ENCODE results near the gene RPLP2. TPM values are rescaled to one million over a fixed set of nuclear protein-coding genes. Genes with fewer than 3 reads are reported as not detected.

RPLP2 gene
- total RNA-seq, 1 experiment from 2014 or later = 774 TPM

DNA sequence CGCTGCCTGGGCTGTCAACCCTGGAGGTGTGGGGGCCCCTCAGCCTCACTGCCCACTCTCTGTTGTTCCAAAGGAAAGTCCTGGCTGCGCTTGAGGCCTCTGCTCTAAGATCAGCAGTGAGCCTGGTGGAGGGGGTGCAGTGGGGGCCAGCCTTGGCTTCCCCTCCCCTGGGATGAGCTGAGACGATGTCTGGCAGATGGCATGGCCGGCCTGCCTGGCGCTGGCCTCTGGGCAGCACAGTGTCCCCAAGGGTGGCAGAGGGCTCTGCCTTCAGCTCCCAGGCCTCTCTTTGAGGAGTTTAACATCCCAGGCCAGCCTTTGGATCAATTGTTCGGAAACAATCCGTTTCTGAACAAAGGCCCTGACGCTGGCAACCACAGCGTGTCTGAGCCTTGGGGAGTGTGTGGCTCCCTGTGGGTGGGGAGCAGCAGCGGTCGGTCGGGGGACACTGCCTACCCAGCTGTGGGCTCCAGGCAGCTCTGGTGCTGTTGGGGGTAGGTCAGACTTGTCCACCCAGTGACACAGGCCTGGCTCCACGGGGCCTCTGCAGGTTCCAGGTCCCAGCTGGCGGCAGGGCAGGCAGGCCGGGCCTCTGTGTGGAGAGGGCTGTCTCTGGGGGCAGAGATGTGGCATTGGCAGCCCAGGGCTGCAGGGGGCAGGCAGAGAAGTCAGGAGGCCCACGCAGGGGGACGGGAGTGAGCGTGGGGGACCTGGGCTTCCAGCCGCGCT lies 45.0 kb downstream of the RPLP2 start:
- H3K4me2 ChIP-seq (ENCODE audit: low read depth, low read length, poor library complexity, severe bottlenecking) = no peak overlapping the region
- no peak overlapping the region for H3K9ac ChIP-seq (ENCODE audit: low read length)
- H3K4me3 ChIP-seq (ENCODE audit: low read length) = no peak overlapping the region
- H4K20me1 ChIP-seq (ENCODE audit: insufficient read depth, low read depth, low read length) = no peaks in the 10 kb centered on the region
- H3K9me3 ChIP-seq (ENCODE audit: low read length) = no peaks in the 10 kb centered on the region
- peaks cover 10% of the 10 kb centered on the region for H3K4me1 ChIP-seq (ENCODE audit: low read length)
- H3K27ac ChIP-seq (ENCODE audit: low read length) = no peak overlapping the region
- no peak overlapping the region for H2AFZ ChIP-seq (ENCODE audit: low read length)
- no peaks in the 10 kb centered on the region for H3K79me2 ChIP-seq (ENCODE audit: low read length)
- H3K9me2 ChIP-seq (replicated peaks; ENCODE audit: insufficient read depth, low read length) = no peaks in the 10 kb centered on the region
- H3K27me3 ChIP-seq (ENCODE audit: low read length) = no peaks in the 10 kb centered on the region
- no peaks in the 10 kb centered on the region for H3K36me3 ChIP-seq (ENCODE audit: insufficient read depth, low read length)
- DNase-seq = no peak

DNA sequence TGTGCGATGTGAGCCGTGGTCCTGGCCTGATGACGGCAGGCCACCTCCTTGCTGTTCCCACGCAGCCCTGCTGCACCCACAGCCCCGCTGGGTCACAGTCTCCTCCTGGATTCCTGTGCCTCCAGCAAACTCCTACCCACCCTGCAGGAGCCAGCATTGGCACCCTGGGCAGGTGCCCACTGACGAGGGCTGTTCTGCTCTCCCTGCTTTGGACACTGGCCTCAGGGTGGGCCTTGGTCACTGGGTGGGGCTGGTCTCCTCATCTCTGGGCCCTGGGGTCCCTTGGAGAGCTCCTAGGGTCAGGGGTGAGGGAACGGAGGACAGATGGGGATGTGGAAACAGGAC lies 45.5 kb downstream of the RPLP2 start:
- Histone ChIP-seq H3K27me3 (ENCODE audit: low read length) (no peaks in the 10 kb centered on the region), H3K4me1 (ENCODE audit: low read length) (peaks cover 10% of the 10 kb centered on the region), H3K27ac (ENCODE audit: low read length) (no peak overlapping the region), H2AFZ (ENCODE audit: low read length) (no peak overlapping the region), H3K9me2 (replicated peaks; ENCODE audit: insufficient read depth, low read length) (no peaks in the 10 kb centered on the region), H3K79me2 (ENCODE audit: low read length) (no peaks in the 10 kb centered on the region), H3K9ac (ENCODE audit: low read length) (no peak overlapping the region), H4K20me1 (ENCODE audit: insufficient read depth, low read depth, low read length) (no peaks in the 10 kb centered on the region), H3K4me2 (ENCODE audit: low read depth, low read length, poor library complexity, severe bottlenecking) (no peak overlapping the region), H3K36me3 (ENCODE audit: insufficient read depth, low read length) (no peaks in the 10 kb centered on the region), H3K4me3 (ENCODE audit: low read length) (no peak overlapping the region), H3K9me3 (ENCODE audit: low read length) (no peaks in the 10 kb centered on the region)
- DNase-seq = no peak

DNA sequence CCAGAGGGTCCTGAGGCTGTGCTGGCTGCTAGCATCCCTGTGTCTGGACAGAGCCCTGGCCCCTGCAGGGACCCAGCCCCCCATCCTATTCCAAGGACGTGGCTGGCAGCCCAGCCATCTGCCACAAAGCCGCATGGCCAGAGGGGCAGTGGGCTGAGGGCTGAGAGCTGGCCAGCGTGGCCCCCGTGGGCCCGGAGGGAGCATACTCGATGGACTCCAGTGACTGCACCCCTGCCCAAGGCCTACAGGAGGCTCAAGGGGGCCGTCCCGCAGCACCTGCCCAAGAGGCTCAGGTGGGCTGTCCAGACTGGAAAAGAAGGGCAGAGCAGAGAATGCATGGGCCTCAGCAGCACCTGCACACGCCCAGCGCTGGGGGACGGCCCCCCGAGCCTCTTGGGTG lies 46.0 kb downstream of the RPLP2 start:
- H3K4me3 ChIP-seq (ENCODE audit: low read length) = no peak overlapping the region
- no peaks in the 10 kb centered on the region for H3K9me2 ChIP-seq (replicated peaks; ENCODE audit: insufficient read depth, low read length)
- H3K27me3 ChIP-seq (ENCODE audit: low read length) = no peaks in the 10 kb centered on the region
- no peaks in the 10 kb centered on the region for H4K20me1 ChIP-seq (ENCODE audit: insufficient read depth, low read depth, low read length)
- H2AFZ ChIP-seq (ENCODE audit: low read length) = no peak overlapping the region
- no peaks in the 10 kb centered on the region for H3K36me3 ChIP-seq (ENCODE audit: insufficient read depth, low read length)
- no peaks in the 10 kb centered on the region for H3K9me3 ChIP-seq (ENCODE audit: low read length)
- H3K27ac ChIP-seq (ENCODE audit: low read length) = no peak overlapping the region
- no peaks in the 10 kb centered on the region for H3K79me2 ChIP-seq (ENCODE audit: low read length)
- no peak for DNase-seq
- peaks cover 10% of the 10 kb centered on the region for H3K4me1 ChIP-seq (ENCODE audit: low read length)
- no peak overlapping the region for H3K9ac ChIP-seq (ENCODE audit: low read length)
- H3K4me2 ChIP-seq (ENCODE audit: low read depth, low read length, poor library complexity, severe bottlenecking) = no peak overlapping the region

DNA sequence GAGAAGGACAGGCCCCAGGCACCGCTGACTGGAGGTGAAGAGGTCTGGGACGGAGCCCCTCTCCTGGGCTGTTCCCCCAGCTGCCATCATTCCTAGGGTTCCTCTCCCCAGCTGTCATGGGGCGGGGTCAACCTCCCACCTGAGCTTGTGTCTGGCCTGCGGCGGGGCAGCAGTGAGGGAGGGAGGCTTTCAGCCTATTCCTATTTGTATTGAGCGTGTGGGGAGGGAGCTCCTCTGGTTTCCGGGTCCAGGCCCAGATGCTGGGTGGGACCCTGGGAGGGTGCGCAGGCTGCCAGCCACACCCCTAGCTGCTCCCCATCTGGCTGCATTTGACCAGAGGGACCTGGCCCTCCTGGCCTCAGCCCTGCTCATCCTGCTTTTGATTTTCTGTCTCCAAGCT lies 46.6 kb downstream of the RPLP2 start:
- H3K4me2 ChIP-seq (ENCODE audit: low read depth, low read length, poor library complexity, severe bottlenecking) = peak overlapping the region; percentile 50
- H3K4me3 ChIP-seq (ENCODE audit: low read length) = no peak overlapping the region
- no peaks in the 10 kb centered on the region for H3K27me3 ChIP-seq (ENCODE audit: low read length)
- H3K9me2 ChIP-seq (replicated peaks; ENCODE audit: insufficient read depth, low read length) = no peaks in the 10 kb centered on the region
- no peaks in the 10 kb centered on the region for H4K20me1 ChIP-seq (ENCODE audit: insufficient read depth, low read depth, low read length)
- no peak for DNase-seq
- H3K79me2 ChIP-seq (ENCODE audit: low read length) = no peaks in the 10 kb centered on the region
- H3K9ac ChIP-seq (ENCODE audit: low read length) = no peak overlapping the region
- no peak overlapping the region for H3K27ac ChIP-seq (ENCODE audit: low read length)
- no peaks in the 10 kb centered on the region for H3K9me3 ChIP-seq (ENCODE audit: low read length)
- no peaks in the 10 kb centered on the region for H3K36me3 ChIP-seq (ENCODE audit: insufficient read depth, low read length)
- H2AFZ ChIP-seq (ENCODE audit: low read length) = no peak overlapping the region
- H3K4me1 ChIP-seq (ENCODE audit: low read length) = peaks cover 10% of the 10 kb centered on the region

DNA sequence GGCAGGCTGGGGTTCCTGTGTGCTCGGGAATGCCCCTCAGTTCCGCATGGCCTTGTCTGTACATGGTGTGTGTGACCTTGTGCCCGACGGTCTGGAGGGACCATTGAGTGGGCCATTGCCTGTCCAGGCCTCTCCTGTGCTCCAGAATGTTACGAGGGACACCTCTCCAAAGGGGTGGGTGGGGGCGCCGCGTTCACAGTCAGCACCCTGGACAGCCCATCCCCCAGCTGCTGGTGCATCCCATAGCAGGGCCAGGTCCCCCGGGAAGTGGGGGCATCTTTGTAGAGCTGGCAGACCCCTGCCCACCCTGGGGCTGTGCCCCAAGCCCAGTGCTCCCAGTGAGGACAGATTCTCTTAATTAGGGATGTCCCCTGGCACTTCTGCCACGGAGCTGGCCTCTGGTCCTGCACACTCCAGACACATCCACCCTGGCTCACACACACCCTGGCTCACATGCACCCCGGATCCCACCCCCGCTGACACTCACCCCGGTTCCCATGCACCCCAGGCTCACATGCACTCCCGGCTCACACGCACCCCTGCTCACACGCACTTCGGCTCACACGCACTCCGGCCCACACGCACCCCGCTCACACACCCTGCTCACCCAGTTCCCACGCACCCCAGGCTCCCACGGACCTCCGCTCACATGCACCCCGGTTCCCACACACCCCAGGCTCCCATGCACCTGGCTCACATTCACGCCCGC lies 48.4 kb downstream of the RPLP2 start:
- no peak for DNase-seq
- Histone ChIP-seq H3K4me2 (ENCODE audit: low read depth, low read length, poor library complexity, severe bottlenecking) (no peak overlapping the region), H3K4me1 (ENCODE audit: low read length) (peaks cover 10% of the 10 kb centered on the region), H4K20me1 (ENCODE audit: insufficient read depth, low read depth, low read length) (no peaks in the 10 kb centered on the region), H3K9ac (ENCODE audit: low read length) (no peak overlapping the region), H3K9me3 (ENCODE audit: low read length) (no peaks in the 10 kb centered on the region), H3K79me2 (ENCODE audit: low read length) (no peaks in the 10 kb centered on the region), H2AFZ (ENCODE audit: low read length) (no peak overlapping the region), H3K36me3 (ENCODE audit: insufficient read depth, low read length) (no peaks in the 10 kb centered on the region), H3K9me2 (replicated peaks; ENCODE audit: insufficient read depth, low read length) (no peaks in the 10 kb centered on the region), H3K27me3 (ENCODE audit: low read length) (no peaks in the 10 kb centered on the region), H3K27ac (ENCODE audit: low read length) (no peak overlapping the region), H3K4me3 (ENCODE audit: low read length) (no peak overlapping the region)

DNA sequence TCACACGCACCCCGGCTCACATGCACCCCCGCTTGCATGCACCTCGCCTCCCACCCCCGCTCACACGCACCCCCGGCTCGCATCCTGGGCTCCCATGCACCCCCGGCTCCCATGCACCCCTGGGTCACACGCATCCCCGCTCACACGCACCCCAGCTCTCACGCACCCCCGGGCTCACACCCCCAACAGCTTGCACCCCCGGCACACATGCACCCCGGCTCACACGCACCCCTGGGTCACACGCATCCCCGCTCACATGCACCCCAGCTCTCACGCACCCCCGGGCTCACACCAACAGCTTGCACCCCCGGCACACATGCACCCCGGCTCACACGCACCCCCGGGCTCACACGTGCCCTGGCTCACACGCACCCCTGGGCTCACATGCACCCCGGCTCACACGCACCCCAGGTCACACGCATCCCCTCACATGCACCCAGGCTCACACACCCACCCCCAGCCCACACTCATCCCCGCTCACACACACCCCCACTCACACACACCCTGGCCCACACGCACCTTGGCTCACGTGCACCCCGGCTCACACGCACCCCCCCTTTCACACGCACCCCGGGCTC lies 49.1 kb downstream of the RPLP2 start:
- Histone ChIP-seq H3K36me3 (ENCODE audit: insufficient read depth, low read length) (no peaks in the 10 kb centered on the region), H3K9ac (ENCODE audit: low read length) (no peak overlapping the region), H3K27me3 (ENCODE audit: low read length) (no peaks in the 10 kb centered on the region), H4K20me1 (ENCODE audit: insufficient read depth, low read depth, low read length) (0 out of 2 replicates have a peak, but pooled peaks cover 4% of the 10 kb centered on the region), H2AFZ (ENCODE audit: low read length) (no peak overlapping the region), H3K4me3 (ENCODE audit: low read length) (no peak overlapping the region), H3K79me2 (ENCODE audit: low read length) (no peaks in the 10 kb centered on the region), H3K27ac (ENCODE audit: low read length) (no peak overlapping the region), H3K9me2 (replicated peaks; ENCODE audit: insufficient read depth, low read length) (no peaks in the 10 kb centered on the region), H3K9me3 (ENCODE audit: low read length) (no peaks in the 10 kb centered on the region), H3K4me2 (ENCODE audit: low read depth, low read length, poor library complexity, severe bottlenecking) (no peak overlapping the region), H3K4me1 (ENCODE audit: low read length) (peaks cover 10% of the 10 kb centered on the region)
- DNase-seq = no peak

DNA sequence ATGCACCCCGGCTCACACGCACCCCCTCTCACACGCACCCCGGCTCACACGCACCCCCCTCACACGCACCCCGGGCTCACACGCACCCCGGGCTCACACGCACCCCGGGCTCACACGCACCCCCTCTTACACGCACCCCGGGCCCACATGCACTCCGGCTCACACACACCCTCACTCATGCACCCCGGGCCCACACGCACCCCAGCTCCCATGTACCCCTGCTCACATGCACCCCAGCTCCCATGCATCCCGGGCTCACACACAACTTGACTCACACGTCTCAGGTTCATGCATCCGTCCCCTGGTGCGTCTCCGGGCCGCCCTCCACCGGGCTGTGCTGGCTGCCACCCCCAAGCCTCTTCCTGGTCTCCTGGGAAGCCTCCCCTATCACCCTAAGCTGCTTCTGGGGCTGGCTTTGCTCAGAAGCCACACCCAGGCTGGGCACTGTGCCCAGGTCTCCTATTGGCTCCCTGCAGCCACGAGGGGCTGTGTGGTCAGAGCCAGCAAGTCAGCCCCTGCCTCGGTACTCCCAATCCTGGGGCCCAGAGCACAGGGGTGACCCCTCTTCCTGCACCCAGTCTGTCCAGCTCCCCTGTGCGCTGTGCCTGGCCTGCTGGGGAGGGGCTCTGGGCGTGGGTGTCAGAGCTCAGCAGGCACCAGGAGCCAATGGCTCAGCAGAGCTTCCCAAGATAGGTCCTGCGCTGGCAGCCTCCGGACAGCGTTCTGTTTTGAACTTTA lies 49.8 kb downstream of the RPLP2 start:
- DNase-seq = peak; percentile 74
- Histone ChIP-seq H3K9ac (ENCODE audit: low read length) (no peak overlapping the region), H3K4me2 (ENCODE audit: low read depth, low read length, poor library complexity, severe bottlenecking) (no peak overlapping the region), H2AFZ (ENCODE audit: low read length) (no peak overlapping the region), H3K27ac (ENCODE audit: low read length) (no peak overlapping the region), H3K4me3 (ENCODE audit: low read length) (no peak overlapping the region), H3K9me3 (ENCODE audit: low read length) (no peaks in the 10 kb centered on the region), H3K79me2 (ENCODE audit: low read length) (no peaks in the 10 kb centered on the region), H3K27me3 (ENCODE audit: low read length) (no peaks in the 10 kb centered on the region), H3K36me3 (ENCODE audit: insufficient read depth, low read length) (no peaks in the 10 kb centered on the region), H3K4me1 (ENCODE audit: low read length) (peaks cover 10% of the 10 kb centered on the region), H4K20me1 (ENCODE audit: insufficient read depth, low read depth, low read length) (0 out of 2 replicates have a peak, but pooled peaks cover 6% of the 10 kb centered on the region), H3K9me2 (replicated peaks; ENCODE audit: insufficient read depth, low read length) (no peaks in the 10 kb centered on the region)
